Nephron progenitor cell (in vitro differentiated cells): ENCODE measurements around the gene RELT.

Experiments
- DNase-seq: peaks from one replicate; pipeline ENCODE4 v3.0.0; 2021
- H3K27ac Mint-ChIP-seq: 2 replicates; pipeline ENCODE4 v1.8.0; 2021; ENCODE audit warnings: mild to moderate bottlenecking, moderate library complexity, mixed read lengths
- H3K27me3 Mint-ChIP-seq: 2 replicates; pipeline ENCODE4 v1.8.0; 2021; ENCODE audit warnings: mild to moderate bottlenecking, low read depth, mixed read lengths; ENCODE audit not compliant: poor library complexity
- H3K36me3 Mint-ChIP-seq: 2 replicates; pipeline ENCODE4 v1.8.0; 2021; ENCODE audit warnings: low read depth, mixed read lengths
- H3K4me1 Mint-ChIP-seq: 2 replicates; pipeline ENCODE4 v1.8.0; 2021; ENCODE audit warnings: mixed read lengths
- H3K4me3 Mint-ChIP-seq: 2 replicates; pipeline ENCODE4 v1.8.0; 2021; ENCODE audit warnings: mild to moderate bottlenecking, moderate library complexity, mixed read lengths
- H3K9me3 Mint-ChIP-seq: 2 replicates; pipeline ENCODE4 v1.8.0; 2021; ENCODE audit warnings: mild to moderate bottlenecking, moderate library complexity, mixed read lengths
- TF ChIP-seq, protein P1 (sequence below): fragments of 200-600 bp; sonication (generic); IDR thresholded peaks from 2 replicates; pipeline ENCODE4 v1.5.0; 2021; ENCODE audit warnings: antibody characterized with exemption

RELT gene

DNA sequence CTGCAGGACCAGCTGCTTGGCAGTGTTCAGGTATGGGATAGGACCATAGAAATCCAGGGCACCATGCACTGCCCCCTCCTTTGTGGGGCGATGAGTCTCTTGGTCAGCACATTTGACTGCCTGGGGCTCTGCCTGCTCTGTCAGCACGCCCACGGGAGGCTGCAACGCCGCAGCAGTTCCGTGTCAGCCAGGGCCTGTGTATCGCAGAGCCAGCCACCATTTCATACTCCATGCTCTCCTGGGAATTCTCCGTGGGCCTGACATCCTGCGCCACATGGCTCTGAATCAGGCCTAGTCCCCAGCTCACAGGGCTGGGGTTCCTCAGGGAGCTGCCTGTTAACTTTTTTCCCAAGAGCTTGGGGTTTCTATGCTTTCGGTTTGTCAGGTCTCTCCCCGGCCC lies 16.9 kb upstream of the RELT start:
- no peak overlapping the region for H3K27ac Mint-ChIP-seq
- no peak for DNase-seq
- TF ChIP-seq, protein P1, sequence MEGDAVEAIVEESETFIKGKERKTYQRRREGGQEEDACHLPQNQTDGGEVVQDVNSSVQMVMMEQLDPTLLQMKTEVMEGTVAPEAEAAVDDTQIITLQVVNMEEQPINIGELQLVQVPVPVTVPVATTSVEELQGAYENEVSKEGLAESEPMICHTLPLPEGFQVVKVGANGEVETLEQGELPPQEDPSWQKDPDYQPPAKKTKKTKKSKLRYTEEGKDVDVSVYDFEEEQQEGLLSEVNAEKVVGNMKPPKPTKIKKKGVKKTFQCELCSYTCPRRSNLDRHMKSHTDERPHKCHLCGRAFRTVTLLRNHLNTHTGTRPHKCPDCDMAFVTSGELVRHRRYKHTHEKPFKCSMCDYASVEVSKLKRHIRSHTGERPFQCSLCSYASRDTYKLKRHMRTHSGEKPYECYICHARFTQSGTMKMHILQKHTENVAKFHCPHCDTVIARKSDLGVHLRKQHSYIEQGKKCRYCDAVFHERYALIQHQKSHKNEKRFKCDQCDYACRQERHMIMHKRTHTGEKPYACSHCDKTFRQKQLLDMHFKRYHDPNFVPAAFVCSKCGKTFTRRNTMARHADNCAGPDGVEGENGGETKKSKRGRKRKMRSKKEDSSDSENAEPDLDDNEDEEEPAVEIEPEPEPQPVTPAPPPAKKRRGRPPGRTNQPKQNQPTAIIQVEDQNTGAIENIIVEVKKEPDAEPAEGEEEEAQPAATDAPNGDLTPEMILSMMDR: no peak
- H3K4me3 Mint-ChIP-seq: no peak overlapping the region
- H3K36me3 Mint-ChIP-seq: peaks cover 47% of the 10 kb centered on the region
- peaks cover 5% of the 10 kb centered on the region for H3K27me3 Mint-ChIP-seq
- H3K9me3 Mint-ChIP-seq: no peaks in the 10 kb centered on the region
- peaks cover 4% of the 10 kb centered on the region for H3K4me1 Mint-ChIP-seq

DNA sequence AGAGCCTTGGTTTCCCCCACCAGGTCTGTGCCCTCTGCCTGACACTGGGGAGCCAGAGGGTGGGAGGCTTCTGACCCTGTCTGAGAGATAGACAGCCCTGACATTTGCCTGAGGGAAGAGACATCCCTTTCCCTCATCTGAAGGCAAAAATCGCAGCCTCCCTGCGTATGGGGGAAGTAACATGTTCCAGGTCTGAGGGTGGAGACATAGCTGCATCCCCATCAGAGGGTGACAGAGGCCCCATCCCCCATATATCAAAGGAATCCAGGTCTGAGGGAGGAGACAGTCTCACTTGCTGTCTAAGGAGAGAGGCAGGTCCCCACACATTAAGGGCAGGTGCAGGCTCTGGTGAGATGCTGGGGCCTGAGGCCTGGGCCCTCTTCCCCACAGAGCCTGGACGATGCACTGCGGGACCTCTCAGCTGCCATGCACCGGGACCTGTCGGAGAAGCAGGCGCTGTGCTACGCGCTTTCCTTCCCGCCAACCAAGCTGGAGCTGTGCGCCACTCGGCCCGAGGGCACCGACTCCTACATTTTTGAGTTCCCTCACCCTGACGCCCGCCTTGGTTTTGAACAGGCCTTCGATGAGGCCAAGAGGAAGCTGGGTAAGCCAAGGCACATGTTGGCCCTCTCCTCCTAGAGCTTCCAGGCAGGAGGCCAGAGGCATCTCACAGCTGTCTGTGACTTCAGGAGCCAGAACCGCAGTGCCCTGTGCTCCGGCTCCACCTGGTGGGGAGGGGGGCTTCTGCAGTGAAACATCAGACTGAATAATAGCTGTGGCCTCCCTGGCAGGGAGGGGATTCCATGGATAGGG lies 16.1 kb upstream of the RELT start:
- Mint-ChIP-seq H3K27ac (no peak overlapping the region), H3K27me3 (peaks cover 5% of the 10 kb centered on the region), H3K36me3 (peaks cover 47% of the 10 kb centered on the region), H3K4me1 (peaks cover 4% of the 10 kb centered on the region), H3K9me3 (no peaks in the 10 kb centered on the region), H3K4me3 (no peak overlapping the region)
- DNase-seq: peak; percentile 45
- TF ChIP-seq, protein P1: peak; percentile 35

DNA sequence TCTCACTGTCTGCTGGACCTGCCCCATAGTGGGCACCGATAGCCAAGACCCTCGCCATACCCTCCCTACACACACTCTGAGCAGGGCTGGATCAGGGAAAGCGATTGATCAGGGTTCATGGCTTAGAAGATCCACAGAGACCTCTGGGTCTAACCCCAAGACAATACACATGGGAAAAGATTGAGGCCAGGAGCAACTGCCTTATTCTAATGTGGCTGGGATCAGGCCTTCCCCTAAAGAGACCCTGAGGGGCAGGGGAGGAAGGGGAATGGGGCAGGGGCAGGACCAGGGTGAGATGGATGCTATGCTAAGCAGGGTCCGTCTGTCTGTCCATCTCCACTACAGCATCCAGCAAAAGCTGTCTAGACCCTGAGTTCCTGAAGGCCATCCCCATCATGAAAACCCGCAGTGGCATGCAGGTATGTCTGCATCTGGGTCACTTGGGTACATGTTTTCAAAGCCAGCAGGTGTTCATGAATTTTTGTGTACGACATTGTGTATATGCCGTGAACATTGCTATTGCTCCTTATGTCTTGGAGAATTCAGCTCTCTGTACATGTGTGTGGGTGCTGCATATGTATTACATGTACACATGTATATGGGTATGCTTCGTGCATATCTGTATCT lies 15.3 kb upstream of the RELT start:
- Mint-ChIP-seq H3K27me3 (peaks cover 5% of the 10 kb centered on the region), H3K9me3 (no peaks in the 10 kb centered on the region), H3K27ac (no peak overlapping the region), H3K4me3 (no peak overlapping the region), H3K4me1 (peaks cover 4% of the 10 kb centered on the region), H3K36me3 (peaks cover 47% of the 10 kb centered on the region)
- no peak for DNase-seq
- TF ChIP-seq, protein P1: no peak

DNA sequence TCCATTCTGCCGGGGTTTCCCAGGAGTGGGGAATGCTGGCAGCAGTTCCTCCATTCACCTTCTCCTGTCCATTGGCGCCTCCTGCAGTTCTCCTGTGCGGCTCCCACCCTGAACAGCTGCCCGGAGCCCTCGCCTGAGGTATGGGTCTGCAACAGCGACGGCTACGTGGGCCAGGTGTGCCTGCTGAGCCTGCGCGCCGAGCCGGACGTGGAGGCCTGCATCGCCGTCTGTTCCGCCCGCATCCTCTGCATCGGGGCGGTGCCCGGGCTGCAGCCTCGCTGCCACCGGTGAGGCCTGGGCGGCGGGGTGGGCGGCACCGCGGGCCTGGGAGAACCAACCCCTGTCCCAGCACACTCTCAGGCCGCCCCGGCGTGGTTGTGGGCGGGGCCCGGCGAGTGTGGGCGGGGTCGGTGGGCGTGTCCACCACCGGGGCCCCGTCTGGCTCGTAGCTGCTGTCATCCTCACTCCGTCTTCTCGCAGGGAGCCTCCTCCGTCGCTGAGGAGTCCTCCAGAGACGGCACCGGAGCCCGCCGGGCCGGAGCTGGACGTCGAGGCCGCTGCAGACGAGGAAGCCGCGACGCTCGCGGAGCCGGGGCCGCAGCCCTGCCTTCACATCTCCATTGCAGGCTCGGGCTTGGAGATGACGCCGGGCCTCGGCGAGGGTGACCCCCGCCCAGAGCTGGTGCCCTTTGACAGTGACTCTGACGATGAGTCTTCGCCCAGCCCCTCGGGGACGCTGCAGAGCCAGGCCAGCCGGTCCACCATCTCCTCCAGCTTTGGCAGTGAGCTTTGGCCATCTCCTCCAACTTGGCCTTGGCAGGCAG lies 14.0 kb upstream of the RELT start:
- Mint-ChIP-seq H3K27me3 (peaks cover 5% of the 10 kb centered on the region), H3K9me3 (no peaks in the 10 kb centered on the region), H3K36me3 (peaks cover 52% of the 10 kb centered on the region), H3K4me3 (no peak overlapping the region), H3K27ac (no peak overlapping the region), H3K4me1 (peaks cover 8% of the 10 kb centered on the region)
- peak; percentile 90 for DNase-seq
- TF ChIP-seq, protein P1: no peak

DNA sequence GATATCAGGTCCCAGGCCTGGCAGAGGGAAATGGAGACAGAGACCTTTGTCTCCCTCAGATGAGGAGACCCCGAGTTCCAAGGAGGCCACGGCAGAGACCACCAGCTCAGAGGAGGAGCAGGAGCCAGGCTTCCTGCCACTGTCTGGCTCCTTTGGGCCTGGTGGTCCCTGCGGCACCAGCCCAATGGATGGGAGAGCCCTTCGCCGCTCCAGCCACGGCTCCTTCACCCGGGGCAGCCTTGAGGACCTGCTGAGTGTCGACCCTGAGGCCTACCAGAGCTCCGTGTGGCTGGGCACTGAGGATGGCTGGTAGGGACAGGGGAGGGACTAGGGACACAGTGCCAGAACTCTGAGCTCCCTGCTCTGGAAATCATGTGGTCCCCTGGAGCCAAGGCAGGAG lies 13.1 kb upstream of the RELT start:
- H3K27ac Mint-ChIP-seq: no peak overlapping the region

More for the DNA sequence above, 13.1 kb upstream of the RELT start:
- Mint-ChIP-seq H3K4me3 (no peak overlapping the region), H3K27me3 (peaks cover 3% of the 10 kb centered on the region), H3K4me1 (peaks cover 10% of the 10 kb centered on the region), H3K9me3 (no peaks in the 10 kb centered on the region), H3K36me3 (peaks cover 53% of the 10 kb centered on the region)
- TF ChIP-seq, protein P1: no peak
- no peak for DNase-seq
